Measurements from ENCODE around the gene HTR2A.

- TF ChIP-seq POLR2A (IDR thresholded peaks at IDR 0.05) = no peak
- TF ChIP-seq CTCF (IDR thresholded peaks at IDR 0.05) = no peak
Observed at GRCh38 chr13:46801858-46802257, 95.0 kb downstream of the HTR2A start.
